ENCODE results near the gene GRIP1.

GRCh38 chr12:66503746-66504145 lies 175.1 kb downstream of the GRIP1 start:
- no peak for TF ChIP-seq POLR2AphosphoS5 (IDR thresholded peaks at IDR 0.05)
- TF ChIP-seq, protein P1, sequence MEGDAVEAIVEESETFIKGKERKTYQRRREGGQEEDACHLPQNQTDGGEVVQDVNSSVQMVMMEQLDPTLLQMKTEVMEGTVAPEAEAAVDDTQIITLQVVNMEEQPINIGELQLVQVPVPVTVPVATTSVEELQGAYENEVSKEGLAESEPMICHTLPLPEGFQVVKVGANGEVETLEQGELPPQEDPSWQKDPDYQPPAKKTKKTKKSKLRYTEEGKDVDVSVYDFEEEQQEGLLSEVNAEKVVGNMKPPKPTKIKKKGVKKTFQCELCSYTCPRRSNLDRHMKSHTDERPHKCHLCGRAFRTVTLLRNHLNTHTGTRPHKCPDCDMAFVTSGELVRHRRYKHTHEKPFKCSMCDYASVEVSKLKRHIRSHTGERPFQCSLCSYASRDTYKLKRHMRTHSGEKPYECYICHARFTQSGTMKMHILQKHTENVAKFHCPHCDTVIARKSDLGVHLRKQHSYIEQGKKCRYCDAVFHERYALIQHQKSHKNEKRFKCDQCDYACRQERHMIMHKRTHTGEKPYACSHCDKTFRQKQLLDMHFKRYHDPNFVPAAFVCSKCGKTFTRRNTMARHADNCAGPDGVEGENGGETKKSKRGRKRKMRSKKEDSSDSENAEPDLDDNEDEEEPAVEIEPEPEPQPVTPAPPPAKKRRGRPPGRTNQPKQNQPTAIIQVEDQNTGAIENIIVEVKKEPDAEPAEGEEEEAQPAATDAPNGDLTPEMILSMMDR (IDR thresholded peaks at IDR 0.05) = no peak

All from prostate gland (tissue), 2 donors.